ENCODE measurements around the gene CACNA1S. TPM values are rescaled to one million over a fixed set of nuclear protein-coding genes. Genes with fewer than 3 reads are reported as not detected.

The CACNA1S gene
- total RNA-seq, 2 experiments from 2014 or later, result not detected

GRCh38 chr1:201000391-201000790 lies 111.8 kb downstream of the CACNA1S start:
- Histone ChIP-seq H3K4me1 (ENCODE audit: insufficient read depth, low read length, poor library complexity, severe bottlenecking) (no peaks in the 10 kb centered on the region), H4K20me1 (ENCODE audit: insufficient read depth, low read length) (no peaks in the 10 kb centered on the region; the same call in 1 of the 2 replicates), H2AFZ (ENCODE audit: low read length) (no peak overlapping the region), H3K36me3 (ENCODE audit: insufficient read depth, low read length) (peaks cover 79% of the 10 kb centered on the region), H3K79me2 (ENCODE audit: insufficient read depth, low read depth, low read length) (no peaks in the 10 kb centered on the region), H3K4me3 (ENCODE audit: low read depth, low read length, poor library complexity, severe bottlenecking) (no peak overlapping the region), H3K4me2 (ENCODE audit: low read length) (no peak overlapping the region), H3K27ac (ENCODE audit: low read depth, low read length, poor library complexity, severe bottlenecking) (no peak overlapping the region), H3K9me3 (ENCODE audit: low read length) (no peaks in the 10 kb centered on the region), H3K9me2 (ENCODE audit: insufficient read depth, low read length) (no peaks in the 10 kb centered on the region)
- intact Hi-C loops (cut with micrococcal nuclease; ENCODE audit: unreplicated experiment), result no loop called here
- POLR2A ChIA-PET, result no interaction called here
- no peak for DNase-seq (ENCODE audit: low spot score)
- CTCF ChIA-PET (ENCODE audit: unreplicated experiment), result no interaction called here
- BruUV-seq (replicated peaks), result no TSS peak
- TF ChIP-seq EZH2phosphoT487 (IDR thresholded peaks at IDR 0.05; ENCODE audit: borderline replicate concordance, low read depth, low read length), result no peak
- no peak for TF ChIP-seq CTCF (conservative IDR thresholded peaks at IDR 0.05; ENCODE audit: low read length)

GRCh38 chr1:200999667-201000066 lies 112.6 kb downstream of the CACNA1S start:
- no peaks in the 10 kb centered on the region; the same call in 1 of the 2 replicates for H4K20me1 ChIP-seq (ENCODE audit: insufficient read depth, low read length)
- intact Hi-C loops (cut with micrococcal nuclease; ENCODE audit: unreplicated experiment), result no loop called here
- DNase-seq (ENCODE audit: low spot score), result no peak
- ChIA-PET CTCF (ENCODE audit: unreplicated experiment) (no interaction called here), POLR2A (no interaction called here)
- H3K4me1 ChIP-seq (ENCODE audit: insufficient read depth, low read length, poor library complexity, severe bottlenecking), result no peaks in the 10 kb centered on the region
- no peaks in the 10 kb centered on the region for H3K9me2 ChIP-seq (ENCODE audit: insufficient read depth, low read length)
- H3K36me3 ChIP-seq (ENCODE audit: insufficient read depth, low read length), result peaks cover 75% of the 10 kb centered on the region
- no peaks in the 10 kb centered on the region for H3K9me3 ChIP-seq (ENCODE audit: low read length)
- TF ChIP-seq EZH2phosphoT487 (IDR thresholded peaks at IDR 0.05; ENCODE audit: borderline replicate concordance, low read depth, low read length) (no peak), CTCF (conservative IDR thresholded peaks at IDR 0.05; ENCODE audit: low read length) (no peak)
- H2AFZ ChIP-seq (ENCODE audit: low read length), result no peak overlapping the region
- no peak overlapping the region for H3K27ac ChIP-seq (ENCODE audit: low read depth, low read length, poor library complexity, severe bottlenecking)
- H3K4me3 ChIP-seq (ENCODE audit: low read depth, low read length, poor library complexity, severe bottlenecking), result no peak overlapping the region
- no peak overlapping the region for H3K4me2 ChIP-seq (ENCODE audit: low read length)
- no TSS peak for BruUV-seq (replicated peaks)
- no peaks in the 10 kb centered on the region for H3K79me2 ChIP-seq (ENCODE audit: insufficient read depth, low read depth, low read length)

GRCh38 chr1:200998323-200998722 lies 113.9 kb downstream of the CACNA1S start:
- intact Hi-C loops (cut with micrococcal nuclease; ENCODE audit: unreplicated experiment), result no loop called here
- H3K4me1 ChIP-seq (ENCODE audit: insufficient read depth, low read length, poor library complexity, severe bottlenecking), result no peaks in the 10 kb centered on the region
- CTCF ChIA-PET (ENCODE audit: unreplicated experiment), result no interaction called here
- no peak overlapping the region for H3K27ac ChIP-seq (ENCODE audit: low read depth, low read length, poor library complexity, severe bottlenecking)
- H3K9me2 ChIP-seq (ENCODE audit: insufficient read depth, low read length), result no peaks in the 10 kb centered on the region
- no peak overlapping the region for H2AFZ ChIP-seq (ENCODE audit: low read length)
- H3K79me2 ChIP-seq (ENCODE audit: insufficient read depth, low read depth, low read length), result no peaks in the 10 kb centered on the region
- no peak overlapping the region for H3K4me2 ChIP-seq (ENCODE audit: low read length)
- DNase-seq (ENCODE audit: low spot score), result no peak
- H4K20me1 ChIP-seq (ENCODE audit: insufficient read depth, low read length), result no peaks in the 10 kb centered on the region
- TF ChIP-seq EZH2phosphoT487 (IDR thresholded peaks at IDR 0.05; ENCODE audit: borderline replicate concordance, low read depth, low read length), result no peak
- TF ChIP-seq CTCF (conservative IDR thresholded peaks at IDR 0.05; ENCODE audit: low read length), result no peak
- POLR2A ChIA-PET, result no interaction called here
- no peaks in the 10 kb centered on the region for H3K9me3 ChIP-seq (ENCODE audit: low read length)
- no peak overlapping the region for H3K4me3 ChIP-seq (ENCODE audit: low read depth, low read length, poor library complexity, severe bottlenecking)
- BruUV-seq (replicated peaks), result no TSS peak
- peaks cover 69% of the 10 kb centered on the region for H3K36me3 ChIP-seq (ENCODE audit: insufficient read depth, low read length)
